ENCODE data around the gene SCYGR4.
"Not testable (repeated sequence)": the region's sequence is repeated elsewhere in the genome, so short reads cannot be mapped to it uniquely, and the experiment has no call there.

Gene SCYGR4

GRCh38 chr2:227666631-227667170, 49.4 kb downstream of the SCYGR4 start, which contains the start of gene SCYGR5:
Gene SCYGR5 (plus strand): TSS chr2:227666804. CDS start chr2:227666804, 0 bp downstream.
- not testable (repeated sequence) for DNase-seq (ENCODE audit: low spot score)

Data from AG20443 (cell line).